ENCODE data around the gene TBC1D3E.
"Not testable (repeated sequence)": the region's sequence is repeated elsewhere in the genome, so short reads cannot be mapped to it uniquely, and the experiment has no call there.

Gene TBC1D3E

GRCh38 chr17:38127651-38128050 is at the start of gene TBC1D3E:
TBC1D3E (plus strand) TSS chr17:38127951; CDS start chr17:38129496, 1,545 bp downstream.
- not testable (repeated sequence) for H3K9me3 Mint-ChIP-seq, H3K27me3 Mint-ChIP-seq, ATAC-seq

DNA sequence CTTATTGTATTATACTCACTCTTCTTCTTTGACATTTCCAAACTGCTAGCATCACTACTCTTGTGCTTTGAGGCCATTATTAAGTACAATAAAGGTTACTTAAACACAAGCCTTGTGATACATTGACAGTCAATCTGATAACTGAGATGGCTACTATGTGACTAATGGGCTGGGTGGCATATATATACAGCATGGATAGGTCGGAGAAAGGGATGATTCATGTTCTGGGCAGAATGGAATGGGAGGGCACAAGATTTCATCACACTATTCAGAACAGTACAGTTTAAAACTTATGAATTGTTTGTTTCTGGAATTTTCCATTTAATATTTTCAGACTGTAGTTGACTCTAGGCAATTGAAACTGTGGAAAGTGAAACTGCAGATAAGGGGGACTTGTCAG is 40.4 kb upstream of the TBC1D3E start:
- DNase-seq, H3K27ac Mint-ChIP-seq, H3K9me3 Mint-ChIP-seq, H3K27me3 Mint-ChIP-seq, H3K4me3 Mint-ChIP-seq, ATAC-seq, H3K4me1 Mint-ChIP-seq: not testable (repeated sequence)

More at GRCh38 chr17:38127651-38128050, at the start of gene TBC1D3E:
- not testable (repeated sequence) for H3K27ac Mint-ChIP-seq, H3K4me3 Mint-ChIP-seq, DNase-seq, H3K4me1 Mint-ChIP-seq

GRCh38 chr17:38088120-38088519 is 39.6 kb upstream of the TBC1D3E start:
- H3K27me3 Mint-ChIP-seq, H3K27ac Mint-ChIP-seq, H3K4me3 Mint-ChIP-seq, H3K9me3 Mint-ChIP-seq, H3K4me1 Mint-ChIP-seq, ATAC-seq, DNase-seq: not testable (repeated sequence)

GRCh38 chr17:38094059-38094694 is 33.6 kb upstream of the TBC1D3E start:
- DNase-seq, ATAC-seq, H3K9me3 Mint-ChIP-seq, H3K27me3 Mint-ChIP-seq, H3K4me3 Mint-ChIP-seq, H3K4me1 Mint-ChIP-seq, H3K27ac Mint-ChIP-seq: not testable (repeated sequence)

GRCh38 chr17:38099262-38099661 is 28.5 kb upstream of the TBC1D3E start:
- not testable (repeated sequence) for DNase-seq, H3K27me3 Mint-ChIP-seq, H3K27ac Mint-ChIP-seq, H3K4me3 Mint-ChIP-seq, H3K4me1 Mint-ChIP-seq, H3K9me3 Mint-ChIP-seq
- ATAC-seq = peak; percentile 80

DNA sequence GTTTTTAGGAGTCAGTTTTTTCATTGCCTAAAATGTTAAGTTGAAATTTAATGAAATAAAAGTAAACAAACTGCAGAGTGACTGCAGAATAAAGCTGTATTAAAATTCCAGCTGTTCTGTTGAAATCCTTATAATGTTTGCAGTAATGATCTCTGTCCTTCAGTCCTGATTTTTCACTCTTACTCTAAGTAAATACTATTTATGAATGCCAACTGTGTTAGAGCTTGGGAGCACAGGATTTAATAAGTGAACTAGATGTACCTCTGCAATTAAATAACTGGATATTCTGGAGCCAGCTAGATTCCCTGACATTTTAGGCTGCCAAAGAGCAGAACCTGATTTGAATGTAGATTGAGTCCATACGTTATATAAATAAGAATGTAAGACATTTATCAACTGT is 7.9 kb upstream of the TBC1D3E start:
- not testable (repeated sequence) for H3K27me3 Mint-ChIP-seq, ATAC-seq, H3K9me3 Mint-ChIP-seq, DNase-seq, H3K4me1 Mint-ChIP-seq, H3K27ac Mint-ChIP-seq, H3K4me3 Mint-ChIP-seq

GRCh38 chr17:38134860-38135259 is 7.1 kb downstream of the TBC1D3E start:
- peak; percentile 0 to 7 for DNase-seq
- not testable (repeated sequence) for H3K27ac Mint-ChIP-seq, H3K4me1 Mint-ChIP-seq, H3K4me3 Mint-ChIP-seq, ATAC-seq, H3K9me3 Mint-ChIP-seq, H3K27me3 Mint-ChIP-seq

Data from stimulated activated naive CD8-positive, alpha-beta T cell treated with anti-CD3 and anti-CD28 coated beads, Interleukin-15, amount 100 ng/mL, for 72 hours (primary cell).